Activated naive CD8-positive, alpha-beta T cell treated with anti-CD3 and anti-CD28 coated beads, Interleukin-2, amount 10 ng/mL, durations not matched to agents 7 days and 5 days (primary cell): ENCODE results near the gene PYGO1. TPM values are rescaled to one million over a fixed set of nuclear protein-coding genes. Genes with fewer than 3 reads are reported as not detected.
A peak's percentile ranks its signal among the peaks of the same experiment; 100 is the strongest.
"Not testable (repeated sequence)": the region's sequence is repeated elsewhere in the genome, so short reads cannot be mapped to it uniquely, and the experiment has no call there.

Source experiments
- ATAC-seq: fragments of 150-1000 bp; cut with Tn5 transposase; one replicate; pipeline ENCODE4 v1.10.0; 2021; ENCODE audit warnings: low read depth, moderate library complexity
- POLR2A ChIA-PET: fragments of 350-600 bp; sonication (Branson Sonifier 250); formaldehyde crosslinking; loops from one replicate; lab custom pipeline; 2021; ENCODE audit warnings: antibody characterized with exemption; lab: Charles Lee
- DNase-seq: peaks from one replicate; pipeline ENCODE4 v3.0.0; 2021
- H3K27ac Mint-ChIP-seq: one replicate; pipeline ENCODE4 v1.8.0; 2022; ENCODE audit warnings: mild to moderate bottlenecking, mixed read lengths
- H3K27me3 Mint-ChIP-seq: one replicate; pipeline ENCODE4 v1.8.0; 2022; ENCODE audit warnings: mild to moderate bottlenecking, moderate library complexity, mixed read lengths
- H3K36me3 Mint-ChIP-seq: one replicate; pipeline ENCODE4 v1.8.0; 2021; ENCODE audit warnings: mild to moderate bottlenecking, mixed read lengths
- H3K4me1 Mint-ChIP-seq: one replicate; pipeline ENCODE4 v1.8.0; 2021; ENCODE audit warnings: mixed read lengths
- H3K4me3 Mint-ChIP-seq: one replicate; pipeline ENCODE4 v1.8.0; 2022; ENCODE audit warnings: mild to moderate bottlenecking, moderate library complexity, mixed read lengths
- H3K9me3 Mint-ChIP-seq: one replicate; pipeline ENCODE4 v1.8.0; 2021; ENCODE audit warnings: mixed read lengths
- total RNA-seq, 2 experiments: library from RNA; stranded (reverse); gene quantifications; one replicate each; pipeline ENCODE4 v1.2.3, GENCODE V29; 2021

The PYGO1 gene
- total RNA-seq, 2 experiments from 2014 or later: not detected

DNA sequence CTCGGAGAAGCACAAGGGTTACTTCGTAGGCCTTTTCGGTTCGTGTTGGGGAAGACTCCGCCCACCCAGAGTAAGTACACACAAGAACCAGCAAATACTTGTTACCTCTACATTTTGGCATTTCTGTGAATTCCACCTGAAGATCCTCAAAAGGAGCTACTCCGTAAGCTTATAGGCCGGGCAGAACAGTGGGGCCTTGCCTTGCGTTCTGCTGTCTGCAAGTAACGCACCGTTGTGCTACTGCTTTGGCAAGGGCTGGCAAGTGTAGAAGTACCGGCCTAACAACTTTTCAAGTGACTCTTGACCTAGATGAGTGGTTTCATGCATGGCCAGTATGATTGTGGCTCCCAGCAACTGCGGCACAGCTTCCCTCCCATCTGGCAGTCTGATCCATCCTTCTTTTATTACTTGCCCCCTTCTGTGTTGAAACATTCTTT is 73.7 kb downstream of the PYGO1 start:
- no peaks in the 10 kb centered on the region for H3K4me1 Mint-ChIP-seq
- H3K9me3 Mint-ChIP-seq: no peaks in the 10 kb centered on the region
- POLR2A ChIA-PET: no interaction called here
- no peak overlapping the region for H3K27ac Mint-ChIP-seq
- no peak for ATAC-seq
- no peak overlapping the region for H3K4me3 Mint-ChIP-seq
- peaks cover 8% of the 10 kb centered on the region for H3K27me3 Mint-ChIP-seq
- no peak for DNase-seq
- no peaks in the 10 kb centered on the region for H3K36me3 Mint-ChIP-seq

DNA sequence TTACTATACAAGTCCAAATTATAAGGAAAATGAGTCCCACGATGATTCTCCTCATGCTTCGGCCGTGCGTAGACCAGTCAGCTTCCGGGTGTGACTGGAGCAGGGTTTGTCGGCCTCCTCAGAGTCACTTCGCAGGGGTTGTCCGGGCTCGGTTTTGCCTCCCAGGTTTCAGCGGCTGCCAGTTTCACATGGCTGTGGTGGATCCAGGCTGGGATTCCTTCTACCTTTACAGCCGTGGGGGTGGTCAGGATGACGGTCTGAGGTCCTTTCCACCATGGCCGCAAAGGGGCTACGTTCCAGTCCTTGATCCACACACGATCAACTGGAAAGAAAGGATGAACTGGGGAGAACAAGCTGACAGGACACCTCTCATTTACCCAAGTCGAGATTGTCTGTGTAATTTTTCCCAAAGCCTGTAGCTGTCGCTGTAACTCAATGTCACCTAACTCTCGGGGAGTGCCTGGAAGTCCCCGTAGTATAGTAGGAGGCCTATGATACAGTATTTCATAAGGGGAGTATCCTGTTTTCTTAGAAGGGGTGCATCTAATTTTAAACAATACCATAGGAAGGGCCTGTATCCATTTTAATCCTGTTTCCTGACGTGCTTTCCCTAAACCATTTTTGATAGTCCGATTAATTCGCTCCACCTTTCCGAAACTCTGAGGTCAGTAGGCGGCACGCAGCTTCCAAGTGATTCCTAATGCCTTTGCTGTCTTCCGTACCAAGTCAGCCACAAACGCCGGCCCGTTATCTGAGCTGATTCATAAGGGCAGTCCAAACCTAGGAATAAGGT is 74.3 kb downstream of the PYGO1 start:
- H3K36me3 Mint-ChIP-seq, ATAC-seq, POLR2A ChIA-PET, DNase-seq, H3K9me3 Mint-ChIP-seq, H3K27ac Mint-ChIP-seq, H3K4me1 Mint-ChIP-seq, H3K27me3 Mint-ChIP-seq, H3K4me3 Mint-ChIP-seq: not testable (repeated sequence)

DNA sequence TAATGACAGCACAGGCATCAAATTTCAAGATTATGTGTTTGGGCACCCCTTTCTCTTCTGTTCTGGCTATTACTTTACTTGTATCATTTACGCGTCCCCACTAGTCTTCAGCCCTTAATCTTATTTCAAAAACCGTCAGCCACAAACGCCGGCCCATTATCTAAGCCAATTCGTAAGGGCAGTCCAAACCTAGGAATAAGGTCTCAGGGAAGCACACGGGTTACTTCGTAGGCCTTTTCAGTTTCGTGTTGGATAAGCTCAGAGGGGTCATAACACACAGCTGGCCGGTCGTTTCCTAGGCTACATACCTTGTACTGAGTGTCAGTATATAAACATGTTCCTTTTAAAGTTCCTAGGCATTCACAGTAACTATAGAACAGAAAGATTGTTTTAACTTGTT is 75.0 kb downstream of the PYGO1 start:
- POLR2A ChIA-PET: no interaction called here
- Mint-ChIP-seq H3K4me3 (no peak overlapping the region), H3K27me3 (peaks cover 3% of the 10 kb centered on the region), H3K27ac (no peak overlapping the region), H3K36me3 (no peaks in the 10 kb centered on the region), H3K9me3 (no peaks in the 10 kb centered on the region), H3K4me1 (no peaks in the 10 kb centered on the region)
- ATAC-seq: no peak
- no peak for DNase-seq

DNA sequence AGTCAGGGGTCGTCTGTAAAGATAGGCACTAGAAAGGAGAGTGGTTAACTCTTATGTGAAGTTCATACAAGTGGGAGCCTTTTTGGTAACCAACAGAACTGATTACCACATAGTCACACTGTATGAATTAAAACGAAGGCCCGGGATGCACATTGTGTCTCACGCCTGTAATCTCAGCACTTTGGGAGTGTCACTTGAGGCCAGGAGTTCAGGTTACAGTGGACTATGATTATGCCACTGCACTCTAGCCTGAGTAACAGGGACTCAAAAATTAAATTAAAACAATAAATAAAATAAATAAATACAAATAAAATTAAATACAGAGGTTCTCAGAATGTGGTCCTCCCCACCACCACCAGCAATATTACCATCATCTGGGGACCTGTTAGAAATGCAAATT is 80.6 kb downstream of the PYGO1 start:
- no peak overlapping the region for H3K27ac Mint-ChIP-seq
- H3K4me3 Mint-ChIP-seq: no peak overlapping the region
- H3K36me3 Mint-ChIP-seq: no peaks in the 10 kb centered on the region
- H3K27me3 Mint-ChIP-seq: peaks cover 3% of the 10 kb centered on the region
- ATAC-seq (no peak), DNase-seq (no peak)
- POLR2A ChIA-PET: no interaction called here
- H3K4me1 Mint-ChIP-seq: no peaks in the 10 kb centered on the region
- no peaks in the 10 kb centered on the region for H3K9me3 Mint-ChIP-seq

DNA sequence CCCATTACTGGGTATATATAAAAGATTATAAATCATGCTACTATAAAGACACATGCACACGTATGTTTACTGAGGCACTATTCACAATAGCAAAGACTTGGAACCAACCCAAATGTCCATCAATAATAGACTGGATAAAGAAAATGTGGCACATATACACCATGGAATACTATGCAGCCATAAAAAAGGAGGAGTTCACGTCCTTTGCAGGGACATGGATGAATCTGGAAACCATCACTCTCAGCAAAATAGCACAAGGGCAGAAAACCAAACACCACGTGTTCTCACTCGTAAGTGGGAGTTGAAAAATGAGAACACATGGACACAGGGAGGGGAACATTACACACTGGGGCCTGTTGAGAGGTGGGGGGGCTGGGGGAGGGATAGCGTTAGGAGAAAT is 82.7 kb downstream of the PYGO1 start:
- H3K27ac Mint-ChIP-seq, POLR2A ChIA-PET, H3K9me3 Mint-ChIP-seq, H3K36me3 Mint-ChIP-seq, H3K4me1 Mint-ChIP-seq, H3K27me3 Mint-ChIP-seq, H3K4me3 Mint-ChIP-seq, ATAC-seq, DNase-seq: not testable (repeated sequence)

DNA sequence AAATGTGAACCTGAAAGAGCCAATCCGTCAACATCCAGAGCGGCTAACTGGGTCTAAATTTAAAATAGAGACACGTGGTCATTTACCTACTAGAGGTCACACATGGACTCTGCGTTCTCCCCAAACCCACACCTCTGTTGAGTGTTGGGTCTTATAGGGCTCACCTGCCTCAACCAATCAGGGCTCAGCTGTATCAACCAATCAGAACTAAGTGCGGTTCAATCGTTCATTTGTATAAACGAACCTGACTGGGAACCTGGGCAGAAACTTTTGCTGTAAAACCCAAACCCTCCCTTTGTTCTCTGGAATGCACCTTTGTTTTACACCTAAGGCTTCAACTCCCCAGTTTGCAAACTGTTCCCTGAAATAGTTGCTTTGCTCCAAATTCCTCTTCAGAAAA is 89.0 kb downstream of the PYGO1 start:
- H3K9me3 Mint-ChIP-seq: no peaks in the 10 kb centered on the region
- ATAC-seq (no peak), DNase-seq (no peak)
- peaks cover 6% of the 10 kb centered on the region for H3K4me1 Mint-ChIP-seq
- peak overlapping the region; percentile 82 for H3K4me3 Mint-ChIP-seq
- no peak overlapping the region for H3K27ac Mint-ChIP-seq
- H3K36me3 Mint-ChIP-seq: no peaks in the 10 kb centered on the region
- H3K27me3 Mint-ChIP-seq: no peaks in the 10 kb centered on the region
- POLR2A ChIA-PET: no interaction called here

DNA sequence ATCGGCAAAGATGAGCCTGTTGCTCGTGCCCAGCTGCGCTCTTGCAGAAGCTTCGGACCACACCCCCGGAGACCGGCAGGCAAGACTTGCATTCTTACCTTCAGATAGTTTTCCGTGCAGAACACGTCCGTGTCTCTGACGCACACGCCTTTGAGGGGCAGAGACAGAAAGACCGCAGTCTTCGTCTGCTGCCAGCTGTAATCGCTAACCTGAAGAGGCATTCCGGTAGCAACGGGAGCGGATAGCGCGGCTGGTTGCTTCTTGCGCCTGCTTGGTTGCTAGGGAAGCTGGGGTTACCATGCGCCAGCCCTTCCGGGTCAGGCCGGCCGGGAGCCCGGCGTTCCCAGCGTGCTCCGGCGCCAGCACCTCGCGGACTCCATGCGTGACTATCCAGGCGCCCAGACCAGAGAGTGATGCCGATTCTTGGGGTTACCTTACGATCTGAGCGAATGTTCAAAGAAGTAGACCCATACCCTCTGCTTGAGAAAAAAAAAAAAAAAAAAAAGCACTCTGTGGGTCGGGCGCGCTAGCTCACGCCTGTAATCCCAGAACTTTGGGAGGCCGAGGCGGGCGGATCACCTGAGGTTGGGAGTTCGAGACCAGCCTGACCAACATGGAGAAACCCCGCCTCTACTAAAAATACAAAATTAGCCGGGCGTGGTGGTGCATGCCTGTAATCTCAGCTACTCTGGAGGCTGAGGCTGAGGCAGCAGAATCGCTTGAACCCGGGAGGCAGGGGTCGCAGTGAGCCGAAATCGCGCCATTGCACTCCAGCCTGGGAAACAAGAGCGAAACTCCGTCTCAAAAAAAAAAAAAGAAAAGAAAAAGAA is 89.8 kb downstream of the PYGO1 start:
- not testable (repeated sequence) for H3K4me1 Mint-ChIP-seq, H3K36me3 Mint-ChIP-seq, H3K9me3 Mint-ChIP-seq, H3K27me3 Mint-ChIP-seq
- POLR2A ChIA-PET: interaction anchor here (0.7 kb wide), 1 partner anchor 11 kb away, joined by 4 read pairs; no protein-coding TSS in a partner anchor
- H3K27ac Mint-ChIP-seq: peak overlapping the region; percentile 9
- DNase-seq: peak; percentile 73
- H3K4me3 Mint-ChIP-seq: peak overlapping the region; percentile 82
- peak; percentile 83 for ATAC-seq

DNA sequence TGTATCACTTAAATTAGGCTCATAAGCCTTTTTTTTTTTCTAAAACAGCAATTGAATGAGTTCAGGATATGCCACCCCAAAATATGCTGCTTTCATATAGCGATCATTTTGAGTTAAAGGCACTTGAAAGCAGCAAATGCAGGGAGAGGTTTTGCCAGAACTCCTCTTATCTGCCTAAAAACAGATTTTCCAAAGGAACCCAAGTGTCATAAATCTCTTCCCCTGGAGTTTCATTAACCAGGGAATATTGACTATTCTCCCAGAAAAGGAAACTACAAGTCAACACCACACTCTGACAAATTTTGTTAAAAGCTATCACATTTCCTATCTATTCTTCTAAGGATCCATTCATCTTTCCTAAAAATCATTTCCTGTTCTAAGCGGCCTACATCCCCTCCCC is 91.4 kb downstream of the PYGO1 start:
- Mint-ChIP-seq H3K4me3 (no peak overlapping the region), H3K27ac (no peak overlapping the region), H3K36me3 (no peaks in the 10 kb centered on the region), H3K9me3 (no peaks in the 10 kb centered on the region), H3K4me1 (peaks cover 6% of the 10 kb centered on the region), H3K27me3 (no peaks in the 10 kb centered on the region)
- DNase-seq (no peak), ATAC-seq (no peak)
- POLR2A ChIA-PET: interaction anchor here (1.3 kb wide), 1 partner anchor 88 kb away, joined by 3 read pairs; the partner anchor contains the start of genes CCPG1 and PIERCE2

DNA sequence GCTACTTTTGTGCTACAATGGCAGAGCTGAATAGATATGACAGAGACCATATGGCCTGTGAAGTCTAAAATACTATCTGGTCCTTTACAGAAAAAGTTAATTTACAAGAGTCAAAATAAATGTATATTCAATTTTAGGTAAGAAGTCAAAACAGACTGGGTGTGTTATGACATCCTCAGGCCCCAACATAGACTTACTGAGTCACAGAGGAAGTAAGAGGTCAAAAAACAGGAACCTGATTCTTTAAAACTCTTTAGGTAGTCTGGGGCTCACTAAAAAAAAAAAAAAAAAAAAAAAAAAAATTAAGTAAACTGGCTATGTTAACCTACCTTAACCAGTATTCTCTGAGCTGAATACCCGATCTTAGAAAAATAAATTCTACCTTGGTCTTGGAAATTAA is 93.2 kb downstream of the PYGO1 start:
- POLR2A ChIA-PET: no interaction called here
- no peak for ATAC-seq
- Mint-ChIP-seq H3K27ac (no peak overlapping the region), H3K9me3 (no peaks in the 10 kb centered on the region), H3K36me3 (no peaks in the 10 kb centered on the region), H3K4me3 (no peak overlapping the region), H3K4me1 (peaks cover 6% of the 10 kb centered on the region), H3K27me3 (no peaks in the 10 kb centered on the region)
- DNase-seq: no peak

DNA sequence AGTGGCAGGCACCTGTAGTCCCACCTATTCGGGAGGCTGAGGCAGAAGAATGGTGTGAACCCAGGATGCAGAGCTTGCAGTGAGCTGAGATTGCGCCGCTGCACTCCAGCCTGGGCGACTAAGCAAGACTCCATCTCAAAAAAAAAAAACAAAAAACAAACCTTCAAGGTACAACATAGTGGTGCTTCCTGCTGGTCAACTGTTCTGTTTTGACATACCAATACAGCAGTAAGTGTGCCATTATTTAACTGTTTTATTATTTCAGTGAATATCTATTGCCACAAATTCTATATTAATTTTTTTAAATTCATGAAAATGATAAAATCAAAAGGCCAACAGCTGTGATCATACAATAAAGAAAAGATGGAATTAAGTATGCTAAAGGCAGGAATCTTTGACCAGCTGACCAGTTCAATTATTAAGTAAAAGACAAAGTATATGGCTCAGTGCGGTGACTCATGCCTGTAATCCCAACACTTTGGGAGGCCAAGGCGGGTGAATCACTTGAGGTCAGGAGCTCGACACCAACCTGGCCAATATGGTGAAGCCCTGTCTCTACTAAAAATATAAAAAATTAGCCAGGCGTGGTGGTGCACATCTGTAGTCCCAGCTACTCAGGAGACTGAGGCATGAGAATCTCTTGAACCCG is 99.1 kb downstream of the PYGO1 start:
- not testable (repeated sequence) for H3K9me3 Mint-ChIP-seq, H3K27ac Mint-ChIP-seq, H3K36me3 Mint-ChIP-seq, H3K4me3 Mint-ChIP-seq, DNase-seq, H3K27me3 Mint-ChIP-seq, H3K4me1 Mint-ChIP-seq, ATAC-seq
- POLR2A ChIA-PET: interaction anchor here (0.7 kb wide), 1 partner anchor 1740 kb away, joined by 4 read pairs; no protein-coding TSS in a partner anchor

Other genes with a start within 250 kb of the PYGO1 start
- 10 to 100 TPM; 16.0 to 18.8 TPM for gene CCPG1, start 180.0 kb downstream of the PYGO1 start, total RNA-seq
- gene PIERCE2, start 179.8 kb downstream of the PYGO1 start, total RNA-seq: not detected
- not detected for gene DNAAF4, start 80.1 kb downstream of the PYGO1 start, total RNA-seq
- not detected for gene PRTG, start 154.8 kb upstream of the PYGO1 start, total RNA-seq